ENCODE results near the gene ZNF532. TPM values are rescaled to one million over a fixed set of nuclear protein-coding genes. Genes with fewer than 3 reads are reported as not detected.

The ZNF532 gene
- total RNA-seq, 3 donors from 2014 or later: 55.5 to 71.7 (median 62.3) TPM

GRCh38 chr18:58988600-58988999 is 123.9 kb downstream of the ZNF532 start:
- intact Hi-C loops (cut with DNase I; ENCODE audit: low total_unique reads): no loop called here
- Histone ChIP-seq H3K36me3 (no peaks in the 10 kb centered on the region), H3K27me3 (no peaks in the 10 kb centered on the region), H3K4me1 (no peaks in the 10 kb centered on the region), H3K9me3 (no peaks in the 10 kb centered on the region), H3K4me3 (no peak overlapping the region), H3K27ac (no peak overlapping the region)
- no peak for DNase-seq (ENCODE audit: low spot score in 2 of 2)
- no peak for TF ChIP-seq POLR2AphosphoS5 (IDR thresholded peaks at IDR 0.05)
- TF ChIP-seq, protein P1, sequence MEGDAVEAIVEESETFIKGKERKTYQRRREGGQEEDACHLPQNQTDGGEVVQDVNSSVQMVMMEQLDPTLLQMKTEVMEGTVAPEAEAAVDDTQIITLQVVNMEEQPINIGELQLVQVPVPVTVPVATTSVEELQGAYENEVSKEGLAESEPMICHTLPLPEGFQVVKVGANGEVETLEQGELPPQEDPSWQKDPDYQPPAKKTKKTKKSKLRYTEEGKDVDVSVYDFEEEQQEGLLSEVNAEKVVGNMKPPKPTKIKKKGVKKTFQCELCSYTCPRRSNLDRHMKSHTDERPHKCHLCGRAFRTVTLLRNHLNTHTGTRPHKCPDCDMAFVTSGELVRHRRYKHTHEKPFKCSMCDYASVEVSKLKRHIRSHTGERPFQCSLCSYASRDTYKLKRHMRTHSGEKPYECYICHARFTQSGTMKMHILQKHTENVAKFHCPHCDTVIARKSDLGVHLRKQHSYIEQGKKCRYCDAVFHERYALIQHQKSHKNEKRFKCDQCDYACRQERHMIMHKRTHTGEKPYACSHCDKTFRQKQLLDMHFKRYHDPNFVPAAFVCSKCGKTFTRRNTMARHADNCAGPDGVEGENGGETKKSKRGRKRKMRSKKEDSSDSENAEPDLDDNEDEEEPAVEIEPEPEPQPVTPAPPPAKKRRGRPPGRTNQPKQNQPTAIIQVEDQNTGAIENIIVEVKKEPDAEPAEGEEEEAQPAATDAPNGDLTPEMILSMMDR (IDR thresholded peaks at IDR 0.05): no peak
- TF ChIP-seq POLR2A (IDR thresholded peaks at IDR 0.05): no peak

DNA sequence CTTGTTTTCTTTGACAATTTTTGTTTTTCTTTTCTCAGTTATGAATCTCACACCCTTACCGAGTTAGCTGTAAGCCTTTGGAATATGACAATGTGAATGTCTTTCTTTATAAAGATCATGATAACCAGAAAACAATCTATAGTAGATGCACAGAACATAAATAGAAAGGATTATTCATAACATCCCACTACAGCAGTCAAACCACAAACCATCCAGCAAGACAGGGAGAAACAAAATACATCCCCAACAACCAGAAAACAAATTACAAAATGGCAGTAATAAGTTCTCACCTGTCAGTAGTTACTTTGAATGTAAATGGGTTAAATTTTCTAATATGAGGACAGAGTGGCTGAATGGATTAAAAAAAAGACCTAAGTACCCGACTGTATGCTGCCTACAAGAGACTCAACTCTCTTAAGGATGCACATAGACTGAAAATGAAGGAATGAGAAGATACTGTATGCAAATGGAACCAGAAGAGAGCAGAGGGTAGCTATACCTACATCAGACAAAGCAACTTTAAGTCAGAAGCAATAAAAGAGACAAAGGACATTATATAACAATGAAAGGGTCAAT is 124.6 kb downstream of the ZNF532 start:
- intact Hi-C loops (cut with DNase I; ENCODE audit: low total_unique reads): no loop called here
- TF ChIP-seq POLR2A (IDR thresholded peaks at IDR 0.05) (no peak), POLR2AphosphoS5 (IDR thresholded peaks at IDR 0.05) (no peak)
- TF ChIP-seq, protein P1 (IDR thresholded peaks at IDR 0.05): no peak
- Histone ChIP-seq H3K27ac (no peak overlapping the region), H3K4me3 (no peak overlapping the region), H3K36me3 (no peaks in the 10 kb centered on the region), H3K9me3 (no peaks in the 10 kb centered on the region), H3K4me1 (no peaks in the 10 kb centered on the region), H3K27me3 (no peaks in the 10 kb centered on the region)
- DNase-seq (ENCODE audit: low spot score in 2 of 2): no peak

- intact Hi-C loops (cut with DNase I; ENCODE audit: low total_unique reads): no loop called here
- no peaks in the 10 kb centered on the region for H3K4me1 ChIP-seq
- H3K27me3 ChIP-seq: no peaks in the 10 kb centered on the region
Measured at GRCh38 chr18:58990720-58991119, 126.0 kb downstream of the ZNF532 start.

GRCh38 chr18:58991167-58991798 is 126.6 kb downstream of the ZNF532 start:
- TF ChIP-seq, protein P1 (IDR thresholded peaks at IDR 0.05): no peak
- peak in 1 of 3 donors; percentile 8 for TF ChIP-seq POLR2AphosphoS5 (IDR thresholded peaks at IDR 0.05)
- no peaks in the 10 kb centered on the region for H3K9me3 ChIP-seq
- intact Hi-C loops (cut with DNase I; ENCODE audit: low total_unique reads): no loop called here
- H3K4me3 ChIP-seq: no peak overlapping the region
- no peak for DNase-seq (ENCODE audit: low spot score in 2 of 2)
- peak overlapping the region; percentile 67 to 90 for H3K27ac ChIP-seq
- no peaks in the 10 kb centered on the region for H3K27me3 ChIP-seq
- no peaks in the 10 kb centered on the region for H3K4me1 ChIP-seq
- H3K36me3 ChIP-seq: no peaks in the 10 kb centered on the region

More at GRCh38 chr18:58990720-58991119, 126.0 kb downstream of the ZNF532 start:
- Histone ChIP-seq H3K36me3 (no peaks in the 10 kb centered on the region), H3K4me3 (no peak overlapping the region), H3K27ac (peak overlapping the region; percentile 67 to 90), H3K9me3 (no peaks in the 10 kb centered on the region)
- TF ChIP-seq, protein P1 (IDR thresholded peaks at IDR 0.05): no peak
- TF ChIP-seq POLR2AphosphoS5 (IDR thresholded peaks at IDR 0.05): no peak
- no peak for TF ChIP-seq POLR2A (IDR thresholded peaks at IDR 0.05)
- no peak for DNase-seq (ENCODE audit: low spot score in 2 of 2)
